ENCODE results near the gene ABHD6. TPM values are rescaled to one million over a fixed set of nuclear protein-coding genes. Genes with fewer than 3 reads are reported as not detected.

Gene ABHD6
- total RNA-seq, result 2.4 and 6.4 TPM in 2 replicates

GRCh38 chr3:58237238-58237940 lies at the start of gene ABHD6:
Gene ABHD6 (plus strand): TSS chr3:58237792. CDS start chr3:58256587, 18,795 bp downstream.
- no peak for DNase-seq (ENCODE audit: low read depth)
- TF ChIP-seq CTCF (conservative IDR thresholded peaks at IDR 0.05; ENCODE audit: low read depth, low read length), result peak; percentile 38
- H3K4me3 ChIP-seq (ENCODE audit: low read depth, low read length), result peak within 1 kb of the TSS; percentile 97

- DNase-seq (ENCODE audit: low read depth), result no peak
- no peak for TF ChIP-seq CTCF (conservative IDR thresholded peaks at IDR 0.05; ENCODE audit: low read depth, low read length)
- no peak overlapping the region for H3K4me3 ChIP-seq (ENCODE audit: low read depth, low read length)
Measured at GRCh38 chr3:58188173-58188564, 49.4 kb upstream of the ABHD6 start.

GRCh38 chr3:58188921-58189451 lies 48.6 kb upstream of the ABHD6 start:
- no peak for DNase-seq (ENCODE audit: low read depth)
- no peak for TF ChIP-seq CTCF (conservative IDR thresholded peaks at IDR 0.05; ENCODE audit: low read depth, low read length)

GRCh38 chr3:58189691-58190090 lies 47.9 kb upstream of the ABHD6 start:
- H3K4me3 ChIP-seq (ENCODE audit: low read depth, low read length), result no peak overlapping the region
- DNase-seq (ENCODE audit: low read depth), result no peak
- no peak for TF ChIP-seq CTCF (conservative IDR thresholded peaks at IDR 0.05; ENCODE audit: low read depth, low read length)

More at GRCh38 chr3:58188921-58189451, 48.6 kb upstream of the ABHD6 start:
- H3K4me3 ChIP-seq (ENCODE audit: low read depth, low read length), result no peak overlapping the region

GRCh38 chr3:58190291-58190690 lies 47.3 kb upstream of the ABHD6 start:
- no peak overlapping the region for H3K4me3 ChIP-seq (ENCODE audit: low read depth, low read length)
- DNase-seq (ENCODE audit: low read depth), result no peak
- TF ChIP-seq CTCF (conservative IDR thresholded peaks at IDR 0.05; ENCODE audit: low read depth, low read length), result no peak

GRCh38 chr3:58190882-58191281 lies 46.7 kb upstream of the ABHD6 start:
- no peak overlapping the region for H3K4me3 ChIP-seq (ENCODE audit: low read depth, low read length)
- DNase-seq (ENCODE audit: low read depth), result no peak
- no peak for TF ChIP-seq CTCF (conservative IDR thresholded peaks at IDR 0.05; ENCODE audit: low read depth, low read length)

Measured in epithelial cell of proximal tubule (primary cell).